Gastrocnemius medialis (tissue), 4 donors: ENCODE results near the gene TSPAN10.

Experiments used
- POLR2A ChIP-seq, 2 donors: fragments of 450-650 bp; IDR thresholded peaks; one replicate each; pipeline ENCODE4 v1.6.1; 2017; ENCODE audit warnings: antibody characterized with exemption in 2 of 2, mild to moderate bottlenecking in 2 of 2, moderate library complexity in 2 of 2
- TF ChIP-seq, protein P1 (sequence below), 5 experiments: fragments of 450-650 bp in 3 of 5; fragments of 200-600 bp in 2 of 5; sonication (generic) in 2 of 5; IDR thresholded peaks in 4 of 5; conservative IDR thresholded peaks in 1 of 5; 1 replicate in 4 of 5; 2 replicates in 1 of 5; pipeline ENCODE4 v1.5.1; 2016 to 2019; ENCODE audit warnings: antibody characterized with exemption in 5 of 5, mild to moderate bottlenecking in 3 of 5, moderate library complexity in 3 of 5

DNA sequence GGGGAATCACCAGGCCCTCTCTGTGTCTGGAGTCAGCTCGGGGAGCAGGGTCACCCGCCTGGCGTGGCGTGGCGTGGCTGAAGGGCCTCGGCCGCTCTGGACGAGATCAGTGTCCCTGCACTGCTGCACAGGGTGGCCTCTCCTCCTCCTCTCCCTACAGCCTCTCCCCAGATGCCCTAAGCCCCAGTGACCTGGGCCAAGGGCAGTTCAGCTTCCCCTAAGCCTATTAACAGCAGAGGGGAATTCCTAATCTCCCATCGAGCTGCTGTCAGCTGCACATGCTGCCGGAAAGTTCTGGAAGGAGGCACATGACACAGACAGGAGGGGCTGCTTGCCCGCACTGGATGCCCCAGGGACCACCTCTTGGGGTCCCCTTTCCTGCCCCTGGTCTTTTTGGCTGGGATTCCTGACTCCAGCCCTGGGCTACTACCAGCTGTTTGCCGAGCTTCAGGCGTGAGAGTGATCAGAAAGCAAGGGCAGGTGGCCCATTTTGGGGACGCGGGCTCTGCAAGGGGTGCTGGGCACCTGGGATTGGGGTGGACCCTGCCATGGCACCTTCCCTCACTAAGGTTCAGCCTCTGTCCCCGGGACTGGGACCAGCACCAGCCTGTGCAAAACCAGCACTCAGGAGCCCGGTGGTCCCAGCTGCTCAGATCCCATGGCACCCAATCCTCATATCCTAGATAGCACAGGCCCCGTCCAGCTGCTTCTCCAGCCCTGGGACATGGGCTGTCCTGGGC is 18.6 kb downstream of the TSPAN10 start:
- TF ChIP-seq POLR2A (IDR thresholded peaks at IDR 0.05) = no peak
- TF ChIP-seq, protein P1, sequence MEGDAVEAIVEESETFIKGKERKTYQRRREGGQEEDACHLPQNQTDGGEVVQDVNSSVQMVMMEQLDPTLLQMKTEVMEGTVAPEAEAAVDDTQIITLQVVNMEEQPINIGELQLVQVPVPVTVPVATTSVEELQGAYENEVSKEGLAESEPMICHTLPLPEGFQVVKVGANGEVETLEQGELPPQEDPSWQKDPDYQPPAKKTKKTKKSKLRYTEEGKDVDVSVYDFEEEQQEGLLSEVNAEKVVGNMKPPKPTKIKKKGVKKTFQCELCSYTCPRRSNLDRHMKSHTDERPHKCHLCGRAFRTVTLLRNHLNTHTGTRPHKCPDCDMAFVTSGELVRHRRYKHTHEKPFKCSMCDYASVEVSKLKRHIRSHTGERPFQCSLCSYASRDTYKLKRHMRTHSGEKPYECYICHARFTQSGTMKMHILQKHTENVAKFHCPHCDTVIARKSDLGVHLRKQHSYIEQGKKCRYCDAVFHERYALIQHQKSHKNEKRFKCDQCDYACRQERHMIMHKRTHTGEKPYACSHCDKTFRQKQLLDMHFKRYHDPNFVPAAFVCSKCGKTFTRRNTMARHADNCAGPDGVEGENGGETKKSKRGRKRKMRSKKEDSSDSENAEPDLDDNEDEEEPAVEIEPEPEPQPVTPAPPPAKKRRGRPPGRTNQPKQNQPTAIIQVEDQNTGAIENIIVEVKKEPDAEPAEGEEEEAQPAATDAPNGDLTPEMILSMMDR (IDR thresholded peaks at IDR 0.05 in 4 of 5, conservative IDR thresholded peaks at IDR 0.05 in 1 of 5) = no peak
